Mesendoderm (in vitro differentiated cells): ENCODE data around the gene DNAI2.
"Not testable (repeated sequence)": the region's sequence is repeated elsewhere in the genome, so short reads cannot be mapped to it uniquely, and the experiment has no call there.

Source experiments
- DNase-seq: peaks from one replicate; pipeline ENCODE4 v3.0.0; 2013
- H2AK5ac ChIP-seq: 2 replicates; pipeline ENCODE4 v1.6.1; 2013; ENCODE audit warnings: low read length, inconsistent platforms
- H2BK120ac ChIP-seq: 2 replicates; pipeline ENCODE4 v1.6.1; 2013; ENCODE audit warnings: low read depth, mild to moderate bottlenecking, low read length, moderate library complexity, mixed read lengths
- H2BK15ac ChIP-seq: replicated peaks from 2 replicates; pipeline ENCODE4 v1.6.1; 2013; ENCODE audit warnings: low read depth, mild to moderate bottlenecking, moderate library complexity
- H2BK5ac ChIP-seq: 2 replicates; pipeline ENCODE4 v1.6.1; 2013; ENCODE audit warnings: low read length, inconsistent platforms
- H3K18ac ChIP-seq: 2 replicates; pipeline ENCODE4 v1.6.1; 2013; ENCODE audit warnings: mild to moderate bottlenecking, low read length, mixed read lengths
- H3K23ac ChIP-seq: one replicate; pipeline ENCODE4 v1.6.1; 2013; ENCODE audit warnings: low read length
- H3K27ac ChIP-seq: 2 replicates; pipeline ENCODE4 v1.5.1; 2013; ENCODE audit warnings: low read depth, mild to moderate bottlenecking, inconsistent platforms, low read length, moderate library complexity
- H3K27me3 ChIP-seq: 2 replicates; pipeline ENCODE4 v1.6.1; 2013; ENCODE audit warnings: low read length, control low read depth, mild to moderate bottlenecking, inconsistent platforms; ENCODE audit not compliant: insufficient read depth, poor library complexity
- H3K36me3 ChIP-seq: 2 replicates; pipeline ENCODE4 v1.6.1; 2013; ENCODE audit warnings: low read length, inconsistent platforms; ENCODE audit not compliant: control insufficient read depth, insufficient read depth
- H3K4ac ChIP-seq: one replicate; pipeline ENCODE4 v1.6.1; 2013; ENCODE audit warnings: low read depth, mild to moderate bottlenecking, low read length, moderate library complexity
- H3K4me1 ChIP-seq: 2 replicates; pipeline ENCODE4 v1.6.1; 2013; ENCODE audit warnings: low read depth, low read length, inconsistent platforms; ENCODE audit not compliant: control insufficient read depth
- H3K4me2 ChIP-seq: 2 replicates; pipeline ENCODE4 v1.6.1; 2013; ENCODE audit warnings: low read length
- H3K4me3 ChIP-seq: 2 replicates; pipeline ENCODE4 v1.5.1; 2013; ENCODE audit warnings: mild to moderate bottlenecking, low read length
- H3K56ac ChIP-seq: one replicate; pipeline ENCODE4 v1.6.1; 2013; ENCODE audit warnings: low read length
- H3K79me1 ChIP-seq: 2 replicates; pipeline ENCODE4 v1.6.1; 2013; ENCODE audit warnings: low read length, inconsistent platforms
- H3K79me2 ChIP-seq: 2 replicates; pipeline ENCODE4 v1.6.1; 2013; ENCODE audit warnings: mild to moderate bottlenecking, low read length; ENCODE audit not compliant: control insufficient read depth, insufficient read depth
- H3K9ac ChIP-seq: 2 replicates; pipeline ENCODE4 v1.6.1; 2013; ENCODE audit warnings: low read length, inconsistent platforms
- H4K5ac ChIP-seq: one replicate; pipeline ENCODE4 v1.6.1; 2013; ENCODE audit warnings: low read length
- H4K8ac ChIP-seq: one replicate; pipeline ENCODE4 v1.6.1; 2013; ENCODE audit warnings: low read depth, mild to moderate bottlenecking, control low read depth, low read length, moderate library complexity
- WGBS: extraction: QIAGEN DNeasy Blood & Tissue Kit; methylation state at CpG from one replicate; pipeline ENCODE4 v1.1.7; 2013; ENCODE audit warnings: low lambda C conversion rate, missing lambda C conversion rate; ENCODE audit not compliant: insufficient coverage; ENCODE audit errors: extremely low coverage; 5-methylcytosine and 5-hydroxymethylcytosine counted together

Gene DNAI2

DNA sequence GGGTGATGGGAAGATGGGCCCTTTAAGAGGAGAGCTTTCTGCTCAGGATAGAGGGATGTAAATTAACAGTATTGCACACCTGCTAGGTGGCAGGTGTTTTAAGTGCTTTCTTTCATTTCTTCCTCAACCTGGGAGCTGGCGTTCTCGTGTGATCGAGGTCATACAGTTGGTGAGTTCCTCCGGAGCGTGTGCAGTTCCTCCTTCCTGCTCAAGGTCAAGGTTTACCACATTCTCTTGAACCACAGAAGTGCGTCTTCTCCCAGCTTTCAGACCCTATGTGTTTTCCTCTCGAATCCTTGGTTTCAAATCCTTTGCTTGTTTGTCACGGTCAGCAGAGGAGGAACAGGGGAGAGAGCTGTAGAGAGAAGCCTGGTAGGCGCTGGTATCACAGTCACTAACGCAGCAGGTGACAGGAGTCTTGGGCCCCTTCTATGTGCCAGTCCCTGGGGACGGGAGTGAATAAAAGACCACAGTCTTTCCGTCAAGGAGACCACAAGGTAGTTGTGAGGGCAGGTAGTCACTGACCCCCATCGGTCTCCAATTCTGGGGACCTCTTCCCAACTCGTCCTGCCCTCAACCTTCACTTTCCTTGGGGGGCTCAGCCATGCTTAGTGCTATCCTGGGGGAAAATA, 791 bp downstream of the DNAI2 start:
- Histone ChIP-seq H4K8ac (no peak overlapping the region), H3K56ac (no peak overlapping the region), H4K5ac (no peak overlapping the region), H3K23ac (no peak overlapping the region), H3K79me1 (no peaks in the 10 kb centered on the region), H3K18ac (no peak overlapping the region), H3K36me3 (no peaks in the 10 kb centered on the region), H3K27me3 (no peaks in the 10 kb centered on the region), H2AK5ac (no peak overlapping the region), H2BK5ac (no peak overlapping the region), H3K4ac (no peak overlapping the region), H2BK15ac (no peak overlapping the region), H3K4me1 (no peaks in the 10 kb centered on the region), H3K4me3 (no peak overlapping the region), H3K4me2 (no peak overlapping the region), H3K27ac (no peak overlapping the region), H2BK120ac (no peak overlapping the region), H3K9ac (no peak overlapping the region), H3K79me2 (no peaks in the 10 kb centered on the region)
- WGBS, result no CpG with 5 or more reads among the region's 14 CpGs
- DNase-seq, result no peak

GRCh38 chr17:74276051-74276476, 2.0 kb downstream of the DNAI2 start:
- Histone ChIP-seq H3K18ac (no peak overlapping the region), H2BK120ac (no peak overlapping the region), H3K79me1 (no peaks in the 10 kb centered on the region), H3K56ac (no peak overlapping the region), H3K27ac (no peak overlapping the region), H3K4ac (no peak overlapping the region), H3K4me2 (no peak overlapping the region), H3K9ac (no peak overlapping the region), H4K5ac (no peak overlapping the region), H3K79me2 (no peaks in the 10 kb centered on the region), H2AK5ac (no peak overlapping the region), H3K4me1 (no peaks in the 10 kb centered on the region), H3K36me3 (no peaks in the 10 kb centered on the region), H2BK15ac (no peak overlapping the region), H3K23ac (no peak overlapping the region), H3K4me3 (no peak overlapping the region), H3K27me3 (no peaks in the 10 kb centered on the region), H4K8ac (no peak overlapping the region), H2BK5ac (no peak overlapping the region)
- no peak for DNase-seq
- WGBS, result no CpG with 5 or more reads among the region's 12 CpGs

- H2BK120ac ChIP-seq, result no peak overlapping the region
- no peak overlapping the region for H3K4me2 ChIP-seq
- DNase-seq, result no peak
- H2AK5ac ChIP-seq, result no peak overlapping the region
- no peak overlapping the region for H2BK15ac ChIP-seq
- no peak overlapping the region for H3K9ac ChIP-seq
- no peak overlapping the region for H3K23ac ChIP-seq
- H3K27ac ChIP-seq, result no peak overlapping the region
- H3K36me3 ChIP-seq, result no peaks in the 10 kb centered on the region
- no peak overlapping the region for H3K4me3 ChIP-seq
- H2BK5ac ChIP-seq, result no peak overlapping the region
- no CpG with 5 or more reads among the region's 5 CpGs for WGBS
- no peaks in the 10 kb centered on the region for H3K79me2 ChIP-seq
- H3K18ac ChIP-seq, result no peak overlapping the region
- no peak overlapping the region for H4K5ac ChIP-seq
- no peak overlapping the region for H3K4ac ChIP-seq
- no peak overlapping the region for H4K8ac ChIP-seq
- no peak overlapping the region for H3K56ac ChIP-seq
- H3K4me1 ChIP-seq, result no peaks in the 10 kb centered on the region
- H3K79me1 ChIP-seq, result no peaks in the 10 kb centered on the region
- no peaks in the 10 kb centered on the region for H3K27me3 ChIP-seq
These were observed 2.5 kb downstream of the DNAI2 start for GRCh38 chr17:74276541-74277009.

- WGBS, result no CpG with 5 or more reads among the region's 1 CpG
- H3K27ac ChIP-seq, result no peak overlapping the region
- DNase-seq, result no peak
These were observed 3.9 kb downstream of the DNAI2 start for GRCh38 chr17:74277935-74278334.

GRCh38 chr17:74279617-74280016, 5.6 kb downstream of the DNAI2 start:
- H2BK5ac ChIP-seq, H3K9ac ChIP-seq, H3K4ac ChIP-seq, H3K56ac ChIP-seq, H3K27ac ChIP-seq, H3K18ac ChIP-seq, H3K4me2 ChIP-seq, H3K23ac ChIP-seq, H4K8ac ChIP-seq, H3K4me1 ChIP-seq, H2BK15ac ChIP-seq, H2AK5ac ChIP-seq, H3K36me3 ChIP-seq, H2BK120ac ChIP-seq, H3K4me3 ChIP-seq, H4K5ac ChIP-seq, H3K27me3 ChIP-seq, H3K79me2 ChIP-seq, H3K79me1 ChIP-seq, DNase-seq: not testable (repeated sequence)
- no CpG with 5 or more reads among the region's 7 CpGs for WGBS

More at GRCh38 chr17:74277935-74278334, 3.9 kb downstream of the DNAI2 start:
- Histone ChIP-seq H3K27me3 (no peaks in the 10 kb centered on the region), H3K23ac (no peak overlapping the region), H3K9ac (no peak overlapping the region), H3K36me3 (no peaks in the 10 kb centered on the region), H2BK120ac (no peak overlapping the region), H2BK15ac (no peak overlapping the region), H3K79me1 (no peaks in the 10 kb centered on the region), H2BK5ac (no peak overlapping the region), H4K8ac (no peak overlapping the region), H3K4me1 (no peaks in the 10 kb centered on the region), H3K4me2 (no peak overlapping the region), H3K4ac (no peak overlapping the region), H3K18ac (no peak overlapping the region), H2AK5ac (no peak overlapping the region), H3K79me2 (no peaks in the 10 kb centered on the region), H4K5ac (no peak overlapping the region), H3K56ac (no peak overlapping the region), H3K4me3 (no peak overlapping the region)

DNA sequence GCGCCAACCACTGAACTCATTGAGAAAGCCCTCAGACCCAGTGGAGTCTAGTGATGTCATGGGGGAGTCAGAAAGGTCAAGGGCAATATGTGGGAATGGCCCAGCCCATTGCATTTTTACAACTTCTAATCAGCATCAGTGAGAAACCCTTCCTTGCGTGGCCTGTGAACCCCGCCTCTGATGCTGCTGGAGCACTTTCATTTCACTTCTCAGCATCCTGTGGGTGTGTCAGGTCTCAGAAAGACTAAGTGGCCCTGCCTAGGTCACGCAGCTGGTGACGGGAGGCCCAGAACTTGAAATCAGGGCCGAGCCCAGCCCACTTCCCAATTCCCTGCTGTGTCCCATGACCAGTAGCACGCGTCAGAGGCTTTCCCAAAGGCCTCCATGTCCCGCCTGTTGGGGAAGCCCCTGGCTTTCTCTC, 6.1 kb downstream of the DNAI2 start:
- no peak overlapping the region for H3K23ac ChIP-seq
- H3K36me3 ChIP-seq, result no peaks in the 10 kb centered on the region
- no peak overlapping the region for H3K4me2 ChIP-seq
- no peak overlapping the region for H2BK15ac ChIP-seq
- no peak overlapping the region for H4K5ac ChIP-seq
- H3K27ac ChIP-seq, result no peak overlapping the region
- no peak overlapping the region for H3K9ac ChIP-seq
- no CpG with 5 or more reads among the region's 9 CpGs for WGBS
- H3K27me3 ChIP-seq, result no peaks in the 10 kb centered on the region
- no peaks in the 10 kb centered on the region for H3K79me1 ChIP-seq
- no peak overlapping the region for H2BK120ac ChIP-seq
- no peak overlapping the region for H3K4me3 ChIP-seq
- no peak overlapping the region for H3K18ac ChIP-seq
- no peak overlapping the region for H3K56ac ChIP-seq
- H3K79me2 ChIP-seq, result no peaks in the 10 kb centered on the region
- H3K4me1 ChIP-seq, result no peaks in the 10 kb centered on the region
- H4K8ac ChIP-seq, result no peak overlapping the region
- no peak overlapping the region for H2BK5ac ChIP-seq
- DNase-seq, result no peak
- no peak overlapping the region for H2AK5ac ChIP-seq
- no peak overlapping the region for H3K4ac ChIP-seq
